Sigmoid colon (tissue), 7 donors: ENCODE data around the gene ARHGEF28. TPM values are rescaled to one million over a fixed set of nuclear protein-coding genes. Genes with fewer than 3 reads are reported as not detected.

Source experiments
- DNase-seq: peaks from one replicate; pipeline ENCODE4 v3.0.0-alpha.2; 2019
- H3K27ac ChIP-seq, 4 donors: fragments of 200-600 bp; sonication (generic); one replicate each; pipeline ENCODE4 v1.5.1; 2016 to 2019; ENCODE audit warnings: mild to moderate bottlenecking in 1 of 4
- H3K27me3 ChIP-seq, 3 donors: fragments of 200-600 bp; sonication (generic); one replicate each; pipeline ENCODE4 v1.5.1; 2019; ENCODE audit warnings: mild to moderate bottlenecking in 1 of 3
- H3K36me3 ChIP-seq, 4 donors: fragments of 200-600 bp; sonication (generic); one replicate each; pipeline ENCODE4 v1.5.1; 2016 to 2019
- H3K4me1 ChIP-seq, 4 donors: fragments of 200-600 bp; sonication (generic); one replicate each; pipeline ENCODE4 v1.5.1; 2017 to 2019
- H3K4me3 ChIP-seq, 4 donors: fragments of 200-600 bp; sonication (generic); one replicate each; pipeline ENCODE4 v1.5.1; 2017 to 2019; ENCODE audit warnings: mild to moderate bottlenecking in 2 of 4, moderate library complexity in 1 of 4
- H3K9me3 ChIP-seq, 4 donors: fragments of 200-600 bp in 3 of 4; sonication (generic) in 3 of 4; one replicate each; pipeline versions ENCODE4 v1.5.1 to v1.6.1; 2013 to 2019
- EP300 ChIP-seq, 4 donors: sonication (generic); formaldehyde crosslinking; IDR thresholded peaks; one replicate each; pipeline ENCODE4 v1.6.1; 2017; ENCODE audit warnings: antibody characterized with exemption in 4 of 4
- POLR2A ChIP-seq, 2 donors: fragments of 450-650 bp; IDR thresholded peaks; one replicate each; pipeline ENCODE4 v1.6.1; 2016; ENCODE audit warnings: antibody characterized with exemption in 2 of 2, mild to moderate bottlenecking in 2 of 2, moderate library complexity in 2 of 2
- POLR2AphosphoS5 ChIP-seq, 4 donors: sonication (generic); formaldehyde crosslinking; IDR thresholded peaks; one replicate each; pipeline ENCODE4 v1.6.1; 2017; ENCODE audit warnings: antibody characterized with exemption in 4 of 4
- WGBS, 2 donors: extraction: QIAGEN DNeasy Blood & Tissue Kit; methylation state at CpG; one replicate each; pipeline ENCODE4 v1.1.7; 2013; 5-methylcytosine and 5-hydroxymethylcytosine counted together
- intact Hi-C: fragments of 100-400 bp; cut with DNase I; formaldehyde crosslinking; loops from one replicate; pipeline ENCODE4 v1.15.1; 2023
- polyA plus RNA-seq, 3 donors: library from polyadenylated mRNA; stranded (reverse); fragments of 200-250 nt; gene quantifications; one replicate each; pipeline ENCODE4 v1.2.3, GENCODE V29; 2013
- total RNA-seq, 4 donors: library from RNA; depleted of rRNA; stranded (reverse); fragments of >200 nt; gene quantifications; one replicate each; pipeline ENCODE4 v1.1.0, GENCODE V29; 2016
- TF ChIP-seq, protein P1 (sequence below), 4 experiments: fragments of 450-650 bp in 3 of 4; fragments of 200-600 bp in 1 of 4; IDR thresholded peaks; one replicate each; pipeline ENCODE4 v1.5.1; 2016 to 2019; ENCODE audit warnings: antibody characterized with exemption in 4 of 4, mild to moderate bottlenecking in 3 of 4, moderate library complexity in 2 of 4
- donor health status: healthy with polysubstance abuse.
- donor health status: Bipolar disorder and iron deficiency.
- donor health status: healthy.

The ARHGEF28 gene
- total and polyA plus RNA-seq, 7 donors: 3.0 to 6.9 (median 3.7) TPM

DNA sequence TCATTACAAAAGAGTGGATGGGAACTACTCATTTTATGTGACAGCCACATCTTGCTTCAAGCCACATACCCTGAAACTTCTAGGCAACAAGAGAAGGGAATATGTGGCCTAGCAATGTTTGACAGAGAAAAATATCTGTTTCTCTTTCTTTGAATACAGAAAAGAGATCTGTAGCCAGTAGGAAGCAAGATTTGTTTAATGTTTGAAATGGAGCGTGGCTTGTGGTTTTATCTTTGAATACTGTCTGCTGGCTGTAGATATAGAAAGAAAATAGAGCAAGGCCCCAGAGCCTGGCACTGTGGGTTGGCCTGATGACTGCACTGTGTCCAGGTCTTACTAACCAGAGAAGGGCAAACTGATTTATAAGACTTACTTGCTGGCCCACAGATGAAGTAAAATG lies 133.8 kb downstream of the ARHGEF28 start:
- H3K27ac ChIP-seq: peak overlapping the region in 2 of 4 donors; percentile 19 to 48
- H3K9me3 ChIP-seq: no peaks in the 10 kb centered on the region
- TF ChIP-seq POLR2A (IDR thresholded peaks at IDR 0.05) (no peak), POLR2AphosphoS5 (IDR thresholded peaks at IDR 0.05) (no peak), EP300 (IDR thresholded peaks at IDR 0.05) (no peak)
- TF ChIP-seq, protein P1, sequence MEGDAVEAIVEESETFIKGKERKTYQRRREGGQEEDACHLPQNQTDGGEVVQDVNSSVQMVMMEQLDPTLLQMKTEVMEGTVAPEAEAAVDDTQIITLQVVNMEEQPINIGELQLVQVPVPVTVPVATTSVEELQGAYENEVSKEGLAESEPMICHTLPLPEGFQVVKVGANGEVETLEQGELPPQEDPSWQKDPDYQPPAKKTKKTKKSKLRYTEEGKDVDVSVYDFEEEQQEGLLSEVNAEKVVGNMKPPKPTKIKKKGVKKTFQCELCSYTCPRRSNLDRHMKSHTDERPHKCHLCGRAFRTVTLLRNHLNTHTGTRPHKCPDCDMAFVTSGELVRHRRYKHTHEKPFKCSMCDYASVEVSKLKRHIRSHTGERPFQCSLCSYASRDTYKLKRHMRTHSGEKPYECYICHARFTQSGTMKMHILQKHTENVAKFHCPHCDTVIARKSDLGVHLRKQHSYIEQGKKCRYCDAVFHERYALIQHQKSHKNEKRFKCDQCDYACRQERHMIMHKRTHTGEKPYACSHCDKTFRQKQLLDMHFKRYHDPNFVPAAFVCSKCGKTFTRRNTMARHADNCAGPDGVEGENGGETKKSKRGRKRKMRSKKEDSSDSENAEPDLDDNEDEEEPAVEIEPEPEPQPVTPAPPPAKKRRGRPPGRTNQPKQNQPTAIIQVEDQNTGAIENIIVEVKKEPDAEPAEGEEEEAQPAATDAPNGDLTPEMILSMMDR (IDR thresholded peaks at IDR 0.05): no peak
- H3K27me3 ChIP-seq: no peaks in the 10 kb centered on the region
- 35 to 81% methylated on average over 1 of the region's 1 CpG for WGBS, 2 donors
- no peaks in the 10 kb centered on the region for H3K36me3 ChIP-seq
- DNase-seq: no peak
- no peak overlapping the region for H3K4me3 ChIP-seq
- no peaks in the 10 kb centered on the region for H3K4me1 ChIP-seq
- intact Hi-C loops: no loop called here

DNA sequence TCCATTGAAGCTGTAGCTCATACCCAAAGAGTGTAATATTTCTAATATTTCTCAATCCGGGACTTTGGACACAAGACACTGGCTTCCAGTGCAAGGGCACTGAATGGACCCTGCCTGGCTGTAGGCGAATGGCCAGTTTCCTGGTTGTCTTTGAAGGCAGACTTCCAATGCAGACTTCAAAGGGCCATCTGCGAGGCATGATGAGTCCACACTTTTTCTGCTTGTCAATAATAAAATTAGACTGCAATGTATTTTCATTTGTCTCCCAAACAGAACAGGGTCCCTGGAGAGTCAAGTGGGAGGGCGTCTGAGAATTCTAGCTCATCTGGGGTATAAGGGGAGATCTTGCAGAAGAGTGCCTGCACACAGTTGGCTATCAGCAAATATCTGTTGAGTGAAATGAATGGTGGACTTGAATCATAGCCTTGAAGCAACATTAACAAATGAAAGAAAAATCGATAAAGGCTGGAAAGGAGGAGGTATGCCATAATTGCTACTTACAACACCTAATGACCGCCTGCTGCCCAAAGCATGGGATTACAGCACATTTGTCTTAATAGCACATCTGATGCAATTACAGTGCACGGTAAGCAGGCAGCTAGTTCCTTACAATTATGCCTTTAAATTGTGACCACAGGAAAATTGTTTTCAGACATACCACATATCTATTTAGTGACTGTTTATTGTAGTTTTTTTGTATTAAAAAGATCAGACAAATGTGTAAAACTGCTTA lies 137.5 kb downstream of the ARHGEF28 start:
- Histone ChIP-seq H3K27ac (no peak overlapping the region), H3K4me3 (no peak overlapping the region), H3K36me3 (no peaks in the 10 kb centered on the region), H3K9me3 (peaks cover 0 to 5% (median 0%) of the 10 kb centered on the region in 4 donors), H3K27me3 (no peaks in the 10 kb centered on the region), H3K4me1 (no peaks in the 10 kb centered on the region)
- no peak for DNase-seq
- intact Hi-C loops: no loop called here
- no peak for TF ChIP-seq POLR2A (IDR thresholded peaks at IDR 0.05)
- TF ChIP-seq, protein P1 (IDR thresholded peaks at IDR 0.05): no peak
- TF ChIP-seq EP300 (IDR thresholded peaks at IDR 0.05): no peak
- no peak for TF ChIP-seq POLR2AphosphoS5 (IDR thresholded peaks at IDR 0.05)
- 93% methylated on average over 7 of the region's 7 CpGs for WGBS, 2 donors

DNA sequence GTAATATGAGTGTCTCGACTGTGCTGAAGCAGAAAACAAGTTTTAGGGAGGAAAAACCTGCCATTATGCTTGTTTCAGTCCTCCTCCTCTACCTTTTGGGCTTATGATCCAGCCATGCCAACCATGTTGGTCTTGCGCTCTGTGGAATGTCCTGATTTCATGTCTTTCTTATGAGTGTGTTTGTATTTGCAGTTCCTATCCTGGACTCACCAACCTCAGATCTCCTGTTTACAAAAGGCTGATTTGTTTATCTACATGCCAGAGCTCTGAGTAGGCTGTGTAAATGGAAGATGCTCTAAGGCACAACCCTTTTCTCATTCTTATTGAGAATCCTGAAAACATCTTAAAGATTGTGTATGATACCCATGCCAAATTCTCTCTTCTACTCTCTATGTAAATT lies 138.6 kb downstream of the ARHGEF28 start:
- no peaks in the 10 kb centered on the region for H3K36me3 ChIP-seq
- intact Hi-C loops: no loop called here
- no peak overlapping the region for H3K27ac ChIP-seq
- WGBS, 2 donors: 91 to 92% methylated on average over 2 of the region's 2 CpGs
- H3K27me3 ChIP-seq: no peaks in the 10 kb centered on the region
- H3K9me3 ChIP-seq: peaks cover 0 to 5% (median 2%) of the 10 kb centered on the region in 4 donors
- no peak overlapping the region for H3K4me3 ChIP-seq
- no peak for DNase-seq
- TF ChIP-seq, protein P1 (IDR thresholded peaks at IDR 0.05): no peak
- TF ChIP-seq POLR2AphosphoS5 (IDR thresholded peaks at IDR 0.05): no peak
- no peak for TF ChIP-seq EP300 (IDR thresholded peaks at IDR 0.05)
- TF ChIP-seq POLR2A (IDR thresholded peaks at IDR 0.05): no peak
- H3K4me1 ChIP-seq: no peaks in the 10 kb centered on the region

DNA sequence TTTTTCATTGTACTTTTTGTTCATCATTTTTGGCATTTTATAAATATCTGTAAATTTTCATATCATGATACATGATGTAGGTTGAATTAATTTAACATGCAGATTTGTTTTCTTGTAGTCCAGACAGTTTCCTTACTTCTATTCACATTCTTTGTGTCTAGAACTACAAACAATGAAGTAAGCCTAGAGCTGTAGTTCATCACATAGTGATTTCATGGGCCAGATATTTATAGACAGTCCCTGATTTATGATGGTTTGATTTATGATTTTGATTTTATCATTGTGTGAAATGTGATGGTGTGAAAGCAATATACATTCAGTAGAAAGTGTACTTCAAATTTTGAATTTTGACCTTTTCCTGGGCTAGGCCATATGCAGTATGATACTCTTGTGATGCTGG lies 139.0 kb downstream of the ARHGEF28 start:
- no peaks in the 10 kb centered on the region for H3K36me3 ChIP-seq
- peaks cover 0 to 5% (median 2%) of the 10 kb centered on the region in 4 donors for H3K9me3 ChIP-seq
- no peak for DNase-seq
- intact Hi-C loops: no loop called here
- H3K4me3 ChIP-seq: no peak overlapping the region
- TF ChIP-seq POLR2AphosphoS5 (IDR thresholded peaks at IDR 0.05): no peak
- TF ChIP-seq POLR2A (IDR thresholded peaks at IDR 0.05): no peak
- no peak for TF ChIP-seq EP300 (IDR thresholded peaks at IDR 0.05)
- TF ChIP-seq, protein P1 (IDR thresholded peaks at IDR 0.05): no peak
- no peaks in the 10 kb centered on the region for H3K27me3 ChIP-seq
- H3K4me1 ChIP-seq: no peaks in the 10 kb centered on the region
- H3K27ac ChIP-seq: no peak overlapping the region

DNA sequence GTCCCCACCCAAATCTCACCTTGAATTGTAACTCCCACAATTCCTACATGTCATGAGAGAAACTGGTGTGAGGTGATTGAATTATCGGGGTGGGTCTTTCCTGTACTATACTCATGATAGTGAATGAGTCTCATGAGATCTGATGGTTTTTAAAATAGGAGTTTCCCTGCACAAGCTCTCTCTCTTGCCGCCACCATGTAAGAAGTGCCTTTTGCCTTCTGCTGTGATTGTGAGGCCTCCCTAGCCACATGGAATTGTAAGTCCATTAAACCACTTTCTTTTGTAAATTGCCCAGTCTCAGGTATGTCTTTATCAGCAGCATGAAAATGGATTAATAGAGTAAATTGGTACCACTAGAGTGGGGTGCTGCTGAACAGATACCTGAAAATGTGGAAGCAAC lies 140.9 kb downstream of the ARHGEF28 start:
- Histone ChIP-seq H3K27me3 (no peaks in the 10 kb centered on the region), H3K27ac (no peak overlapping the region), H3K9me3 (peaks cover 0 to 5% (median 2%) of the 10 kb centered on the region in 4 donors), H3K36me3 (no peaks in the 10 kb centered on the region), H3K4me1 (no peaks in the 10 kb centered on the region), H3K4me3 (no peak overlapping the region)
- intact Hi-C loops: no loop called here
- TF ChIP-seq, protein P1 (IDR thresholded peaks at IDR 0.05): no peak
- TF ChIP-seq POLR2A (IDR thresholded peaks at IDR 0.05): no peak
- no peak for DNase-seq
- WGBS, 2 donors: 93 to 98% methylated on average over 2 of the region's 2 CpGs
